ENCODE measurements around the gene ANKH. TPM values are rescaled to one million over a fixed set of nuclear protein-coding genes. Genes with fewer than 3 reads are reported as not detected.
"Not testable (repeated sequence)": the region's sequence is repeated elsewhere in the genome, so short reads cannot be mapped to it uniquely, and the experiment has no call there.

The ANKH gene
- total RNA-seq, 1 experiment from 2014 or later, result 5.2 TPM

- H3K9me3 ChIP-seq (replicated peaks), result no peaks in the 10 kb centered on the region
- no peaks in the 10 kb centered on the region for H3K4me1 ChIP-seq
- no peak overlapping the region for H3K27ac ChIP-seq
- DNase-seq, result no peak
- H3K4me3 ChIP-seq, result no peak overlapping the region
- H3K27me3 ChIP-seq, result no peaks in the 10 kb centered on the region
- no peaks in the 10 kb centered on the region for H3K36me3 ChIP-seq
Measured at GRCh38 chr5:14900693-14901461, 29.3 kb upstream of the ANKH start.

DNA sequence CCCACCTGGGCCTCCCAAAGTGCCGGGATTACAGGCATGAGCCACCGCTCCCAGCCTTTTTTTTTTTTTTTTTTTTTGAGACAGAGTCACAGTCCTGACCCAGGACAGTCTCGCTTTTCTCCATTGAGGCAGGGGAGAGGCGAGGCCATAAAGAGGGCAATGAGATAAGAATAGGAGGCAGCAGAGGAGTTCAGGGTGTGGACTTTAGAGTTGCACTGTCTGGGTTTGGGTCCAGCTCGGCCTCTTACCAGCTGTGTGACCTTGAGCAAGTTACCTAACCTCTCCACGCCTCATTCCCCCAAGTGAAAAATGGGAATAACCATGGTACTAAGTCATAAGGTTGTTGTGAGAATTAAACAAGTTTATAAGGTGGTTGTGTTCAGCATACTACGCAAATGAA is 24.6 kb upstream of the ANKH start:
- H3K4me1 ChIP-seq, result no peaks in the 10 kb centered on the region
- H3K36me3 ChIP-seq, result no peaks in the 10 kb centered on the region
- DNase-seq, result no peak
- no peaks in the 10 kb centered on the region for H3K27me3 ChIP-seq
- no peak overlapping the region for H3K27ac ChIP-seq
- no peaks in the 10 kb centered on the region for H3K9me3 ChIP-seq (replicated peaks)
- H3K4me3 ChIP-seq, result no peak overlapping the region

DNA sequence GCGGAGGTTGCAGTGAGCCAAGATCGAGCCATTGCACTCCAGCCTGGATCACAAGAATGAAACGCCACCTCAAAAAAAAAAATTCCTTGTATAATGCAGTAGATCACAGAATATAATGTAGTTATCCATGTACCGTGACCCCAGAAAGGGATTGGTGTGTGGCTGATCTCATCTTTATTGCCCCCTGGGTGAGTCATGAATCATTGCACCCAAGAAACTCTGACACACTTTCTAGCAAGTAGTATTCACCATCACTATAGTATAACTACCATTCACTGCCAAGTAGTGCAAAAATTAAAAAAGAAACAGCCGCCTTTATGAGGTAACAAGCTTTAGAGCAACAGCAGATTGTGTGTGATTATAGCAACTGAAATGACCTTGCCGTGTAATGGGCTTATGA is 23.7 kb upstream of the ANKH start:
- Histone ChIP-seq H3K9me3 (replicated peaks) (no peaks in the 10 kb centered on the region), H3K4me1 (no peaks in the 10 kb centered on the region), H3K36me3 (no peaks in the 10 kb centered on the region), H3K4me3 (no peak overlapping the region), H3K27me3 (no peaks in the 10 kb centered on the region), H3K27ac (no peak overlapping the region)
- DNase-seq, result no peak

DNA sequence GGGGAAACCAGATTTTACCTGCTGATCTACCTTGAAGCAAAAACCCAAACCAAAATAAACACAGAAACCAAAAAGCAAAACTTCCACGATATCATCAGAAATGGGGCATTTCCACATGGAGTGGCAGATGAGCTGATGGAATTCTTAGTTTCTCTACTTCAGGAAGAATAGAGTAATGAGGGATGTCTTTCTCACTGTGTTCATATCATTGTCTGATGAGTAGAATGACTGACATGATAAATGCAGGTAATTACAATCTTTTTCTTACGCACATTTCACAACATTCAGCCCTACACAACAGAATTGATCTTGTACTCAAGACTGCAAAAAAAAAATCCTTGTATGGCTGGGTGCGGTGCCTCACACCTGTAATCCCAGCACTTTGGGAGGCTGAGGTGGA is 23.2 kb upstream of the ANKH start:
- Histone ChIP-seq H3K4me3 (no peak overlapping the region), H3K4me1 (no peaks in the 10 kb centered on the region)

DNA sequence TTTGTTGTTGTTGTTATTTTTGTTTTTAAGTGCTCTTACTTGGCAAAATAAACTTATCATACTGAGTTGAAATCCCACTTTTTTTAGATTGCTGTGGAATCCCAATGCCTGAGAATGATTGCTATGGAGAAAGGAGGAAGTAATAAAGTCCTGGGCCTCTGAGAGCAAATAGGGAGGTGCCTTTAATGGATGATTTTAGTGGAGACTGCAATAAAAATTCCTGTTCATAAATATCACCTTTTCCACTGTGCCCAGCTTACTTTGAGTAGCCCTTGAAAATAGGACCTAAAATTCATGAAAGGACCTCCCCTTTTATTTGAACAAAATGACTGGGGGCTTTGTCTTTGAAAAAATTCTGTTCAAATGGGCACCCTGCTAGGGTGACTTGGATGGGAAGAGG is 21.8 kb upstream of the ANKH start:
- Histone ChIP-seq H3K9me3 (replicated peaks) (no peaks in the 10 kb centered on the region), H3K4me1 (no peaks in the 10 kb centered on the region), H3K36me3 (no peaks in the 10 kb centered on the region), H3K4me3 (no peak overlapping the region), H3K27ac (no peak overlapping the region), H3K27me3 (no peaks in the 10 kb centered on the region)
- DNase-seq, result no peak

More for the DNA sequence above, 23.2 kb upstream of the ANKH start:
- Histone ChIP-seq H3K36me3 (no peaks in the 10 kb centered on the region), H3K9me3 (replicated peaks) (no peaks in the 10 kb centered on the region), H3K27me3 (no peaks in the 10 kb centered on the region), H3K27ac (no peak overlapping the region)
- no peak for DNase-seq

- H3K27me3 ChIP-seq, result no peaks in the 10 kb centered on the region
- DNase-seq, result no peak
- no peaks in the 10 kb centered on the region for H3K36me3 ChIP-seq
- H3K9me3 ChIP-seq (replicated peaks), result no peaks in the 10 kb centered on the region
- no peak overlapping the region for H3K4me3 ChIP-seq
- no peaks in the 10 kb centered on the region for H3K4me1 ChIP-seq
- H3K27ac ChIP-seq, result no peak overlapping the region
Measured at GRCh38 chr5:14890846-14891245, 19.3 kb upstream of the ANKH start.

DNA sequence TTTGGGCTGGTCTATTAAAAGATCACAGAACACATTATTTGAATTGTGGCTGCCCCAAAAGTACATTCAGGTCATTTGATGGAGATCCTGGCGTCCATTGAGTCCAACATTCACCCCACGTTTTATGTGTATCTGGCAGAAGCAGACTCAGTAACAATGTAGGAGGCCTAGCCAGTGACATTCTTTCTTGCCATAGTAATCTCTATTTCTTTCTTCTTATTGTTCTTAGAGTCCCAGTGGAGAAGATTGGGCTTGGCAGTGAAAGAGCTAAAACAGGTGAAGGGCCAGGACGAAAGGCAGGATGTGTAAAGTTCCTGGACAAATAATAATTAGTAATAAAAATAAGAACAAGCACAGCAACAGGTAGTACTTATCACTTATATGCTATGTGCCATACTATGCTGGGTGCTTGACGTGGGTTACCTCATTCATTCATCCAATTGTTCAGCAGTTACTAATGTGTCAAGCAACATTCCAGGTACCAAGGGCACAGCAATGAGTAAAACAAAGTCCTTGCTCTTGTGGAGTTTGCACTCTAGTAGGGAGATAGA is 12.6 kb upstream of the ANKH start:
- no peak overlapping the region for H3K27ac ChIP-seq
- H3K9me3 ChIP-seq (replicated peaks), result no peaks in the 10 kb centered on the region
- H3K4me3 ChIP-seq, result no peak overlapping the region
- DNase-seq, result no peak
- no peaks in the 10 kb centered on the region for H3K36me3 ChIP-seq
- no peaks in the 10 kb centered on the region for H3K4me1 ChIP-seq
- no peaks in the 10 kb centered on the region for H3K27me3 ChIP-seq

- no peaks in the 10 kb centered on the region for H3K36me3 ChIP-seq
- H3K4me1 ChIP-seq, result no peaks in the 10 kb centered on the region
- no peak overlapping the region for H3K27ac ChIP-seq
- H3K4me3 ChIP-seq, result no peak overlapping the region
- no peak for DNase-seq
- no peaks in the 10 kb centered on the region for H3K9me3 ChIP-seq (replicated peaks)
- H3K27me3 ChIP-seq, result no peaks in the 10 kb centered on the region
Measured at GRCh38 chr5:14882658-14883580, 11.3 kb upstream of the ANKH start.

GRCh38 chr5:14881826-14882225 is 10.2 kb upstream of the ANKH start:
- Histone ChIP-seq H3K27ac (no peak overlapping the region), H3K9me3 (replicated peaks) (no peaks in the 10 kb centered on the region), H3K27me3 (no peaks in the 10 kb centered on the region), H3K36me3 (no peaks in the 10 kb centered on the region), H3K4me3 (no peak overlapping the region), H3K4me1 (no peaks in the 10 kb centered on the region)
- DNase-seq, result no peak

- Histone ChIP-seq H3K27me3 (no peaks in the 10 kb centered on the region), H3K4me3 (no peak overlapping the region), H3K4me1 (no peaks in the 10 kb centered on the region), H3K36me3 (no peaks in the 10 kb centered on the region), H3K27ac (no peak overlapping the region), H3K9me3 (replicated peaks) (no peaks in the 10 kb centered on the region)
- DNase-seq, result no peak
Measured at GRCh38 chr5:14880688-14881087, 9.1 kb upstream of the ANKH start.

GRCh38 chr5:14879937-14880589 is 8.5 kb upstream of the ANKH start:
- H3K36me3 ChIP-seq, result no peaks in the 10 kb centered on the region
- no peak for DNase-seq
- H3K27ac ChIP-seq, result no peak overlapping the region
- H3K4me3 ChIP-seq, result no peak overlapping the region
- no peaks in the 10 kb centered on the region for H3K4me1 ChIP-seq
- H3K9me3 ChIP-seq (replicated peaks), result no peaks in the 10 kb centered on the region
- no peaks in the 10 kb centered on the region for H3K27me3 ChIP-seq

GRCh38 chr5:14879393-14879792 is 7.8 kb upstream of the ANKH start:
- Histone ChIP-seq H3K27ac (no peak overlapping the region), H3K9me3 (replicated peaks) (no peaks in the 10 kb centered on the region), H3K36me3 (no peaks in the 10 kb centered on the region), H3K27me3 (no peaks in the 10 kb centered on the region), H3K4me3 (no peak overlapping the region), H3K4me1 (no peaks in the 10 kb centered on the region)
- DNase-seq, result no peak

- H3K4me1 ChIP-seq; H3K27ac ChIP-seq; DNase-seq; H3K4me3 ChIP-seq; H3K36me3 ChIP-seq; H3K27me3 ChIP-seq; H3K9me3 ChIP-seq (replicated peaks): not testable (repeated sequence)
Measured at GRCh38 chr5:14878192-14878591, 6.6 kb upstream of the ANKH start.

GRCh38 chr5:14876095-14876494 is 4.5 kb upstream of the ANKH start:
- no peak for DNase-seq

GRCh38 chr5:14873790-14874189 is 2.2 kb upstream of the ANKH start:
- Histone ChIP-seq H3K9me3 (replicated peaks) (no peaks in the 10 kb centered on the region), H3K36me3 (no peaks in the 10 kb centered on the region), H3K27ac (no peak overlapping the region), H3K4me1 (no peaks in the 10 kb centered on the region), H3K27me3 (no peaks in the 10 kb centered on the region), H3K4me3 (no peak overlapping the region)
- DNase-seq, result no peak

More at GRCh38 chr5:14876095-14876494, 4.5 kb upstream of the ANKH start:
- Histone ChIP-seq H3K4me1 (no peaks in the 10 kb centered on the region), H3K4me3 (no peak overlapping the region), H3K27me3 (no peaks in the 10 kb centered on the region), H3K36me3 (no peaks in the 10 kb centered on the region), H3K27ac (no peak overlapping the region), H3K9me3 (replicated peaks) (no peaks in the 10 kb centered on the region)

Data from SJCRH30 (cell line).